Right cardiac atrium (tissue), 5 donors: Measurements from ENCODE around the gene TMX3. TPM values are rescaled to one million over a fixed set of nuclear protein-coding genes. Genes with fewer than 3 reads are reported as not detected.

Experiments used
- ATAC-seq, 2 donors: fragments of 200-7000 bp; cut with Tn5 transposase; one replicate each; pipeline versions ENCODE4 v1.8.0 to v1.9.1; 2020; ENCODE audit warnings: moderate library complexity in 2 of 2, mild to moderate bottlenecking in 1 of 2
- DNase-seq, 3 donors: peaks; one replicate each; pipeline ENCODE4 v3.0.0-alpha.2; 2020
- H3K27ac ChIP-seq: one replicate; pipeline ENCODE4 v1.5.1; 2013; ENCODE audit warnings: mild to moderate bottlenecking, low read length, control low read depth, moderate library complexity
- H3K27me3 ChIP-seq: one replicate; pipeline ENCODE4 v1.6.1; 2013; ENCODE audit not compliant: control insufficient read depth, insufficient read depth
- H3K4me1 ChIP-seq: one replicate; pipeline ENCODE4 v1.6.1; 2013; ENCODE audit warnings: low read length; ENCODE audit not compliant: control insufficient read depth, insufficient read depth
- H3K4me3 ChIP-seq: one replicate; pipeline ENCODE4 v1.5.1; 2013; ENCODE audit warnings: low read length, control low read depth
- H3K9me3 ChIP-seq: one replicate; pipeline ENCODE4 v1.6.1; 2013; ENCODE audit warnings: low read length; ENCODE audit not compliant: control insufficient read depth
- WGBS: extraction: QIAGEN DNeasy Blood & Tissue Kit; methylation state at CpG from one replicate; pipeline ENCODE4 v1.1.7; 2013; 5-methylcytosine and 5-hydroxymethylcytosine counted together
- intact Hi-C, 4 donors: fragments of 100-400 bp; cut with DNase I; formaldehyde crosslinking; loops; one replicate each; pipeline versions ENCODE4 v1.11.0 to v1.14.0; 2022 to 2023
- polyA plus RNA-seq: library from polyadenylated mRNA; stranded (reverse); fragments of 200-250 nt; gene quantifications from one replicate; pipeline ENCODE4 v1.2.3, GENCODE V29; 2013
- total RNA-seq, 4 donors: library from RNA; stranded (reverse); fragmentation: NEBNext Ultra II Directional; extraction: Animal tissue kit (Norgen Biotek cat#: 25700); gene quantifications; one replicate each; pipeline ENCODE4 v1.2.1, GENCODE V29; 2021
- donor health status: healthy with polysubstance abuse.
- donor health status: DM: no; HTN: yes; CAD: no.
- donor health status: DM: no; HTN: no; CAD: no.
- donor health status: DM: no; HTN: yes; CAD: no; lungs with severe emphysema.
- donor health status: DM: yes; HTN: yes; CAD: no.

Gene TMX3
- total and polyA plus RNA-seq, 5 donors, result 16.5 to 40.1 (median 28.0) TPM

DNA sequence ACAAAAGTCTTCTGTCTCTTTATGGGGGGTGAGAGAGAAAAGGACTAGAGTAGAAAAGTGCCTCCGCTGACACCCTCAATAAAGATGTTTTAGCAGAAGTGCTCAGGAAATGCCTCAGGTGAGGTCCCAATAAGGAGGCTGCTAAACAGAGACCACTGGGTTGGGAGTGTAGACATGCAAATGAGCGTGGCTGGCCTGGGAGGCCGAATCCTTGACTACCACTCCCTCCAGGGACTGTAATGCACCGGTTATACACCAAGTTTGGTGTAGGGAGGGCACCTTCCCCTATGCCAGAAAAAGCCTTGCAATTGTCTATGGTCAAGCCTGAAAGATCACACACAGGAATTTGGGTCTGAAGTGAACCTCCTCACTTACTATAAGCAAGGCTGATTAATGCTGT, 1.8 kb downstream of the TMX3 start:
- intact Hi-C loops, result no loop called here
- 78% methylated on average over 4 of the region's 4 CpGs for WGBS
- no peaks in the 10 kb centered on the region for H3K27me3 ChIP-seq
- H3K27ac ChIP-seq, result no peak overlapping the region
- no peak overlapping the region for H3K4me3 ChIP-seq
- no peak for ATAC-seq
- DNase-seq, result no peak
- H3K9me3 ChIP-seq, result no peaks in the 10 kb centered on the region
- peaks cover 4% of the 10 kb centered on the region for H3K4me1 ChIP-seq

DNA sequence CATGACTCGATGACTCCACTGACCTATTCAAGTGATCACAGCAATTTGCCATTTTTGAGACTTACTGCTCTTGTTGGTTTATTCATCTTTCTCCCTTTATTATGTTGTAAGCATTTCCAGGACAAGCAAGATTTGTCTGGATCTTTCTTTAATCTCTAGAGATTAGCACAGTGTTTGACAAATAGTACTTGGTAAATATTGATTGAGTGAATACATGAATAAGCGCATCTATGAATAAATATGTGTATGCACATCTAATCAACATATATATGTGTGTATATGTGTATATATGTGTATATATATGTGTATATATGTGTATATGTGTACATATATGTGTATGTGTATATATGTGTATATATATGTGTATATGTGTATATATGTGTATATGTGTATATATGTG, 7.3 kb downstream of the TMX3 start:
- 95% methylated on average over 2 of the region's 2 CpGs for WGBS
- intact Hi-C loops, result no loop called here
- Histone ChIP-seq H3K9me3 (no peaks in the 10 kb centered on the region), H3K4me1 (peaks cover 4% of the 10 kb centered on the region), H3K27me3 (no peaks in the 10 kb centered on the region), H3K4me3 (no peak overlapping the region), H3K27ac (no peak overlapping the region)
- no peak for DNase-seq
- no peak for ATAC-seq

DNA sequence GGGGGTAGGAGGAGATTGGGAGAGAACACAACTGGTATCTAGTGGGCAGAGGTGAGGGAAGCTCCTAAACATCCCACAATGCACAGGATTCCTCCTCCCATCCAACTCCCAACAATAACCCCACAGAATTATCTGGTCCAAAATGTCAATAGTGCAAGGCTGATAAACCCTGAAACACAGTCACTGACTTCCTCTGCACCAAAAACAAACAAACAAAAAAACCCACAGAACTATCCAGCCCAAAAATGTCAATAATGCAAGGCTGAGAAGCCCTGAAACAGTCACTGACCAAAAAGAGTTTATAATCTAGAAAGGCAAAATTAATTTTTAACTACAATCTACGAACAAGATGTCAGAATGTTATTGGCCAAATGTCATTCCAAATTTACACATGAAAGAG, 9.8 kb downstream of the TMX3 start:
- Histone ChIP-seq H3K9me3 (no peaks in the 10 kb centered on the region), H3K4me3 (no peak overlapping the region), H3K4me1 (no peaks in the 10 kb centered on the region), H3K27ac (no peak overlapping the region), H3K27me3 (no peaks in the 10 kb centered on the region)
- no peak for DNase-seq
- intact Hi-C loops, result no loop called here
- ATAC-seq, result no peak
- WGBS, result 91% methylated on average over 1 of the region's 1 CpG

DNA sequence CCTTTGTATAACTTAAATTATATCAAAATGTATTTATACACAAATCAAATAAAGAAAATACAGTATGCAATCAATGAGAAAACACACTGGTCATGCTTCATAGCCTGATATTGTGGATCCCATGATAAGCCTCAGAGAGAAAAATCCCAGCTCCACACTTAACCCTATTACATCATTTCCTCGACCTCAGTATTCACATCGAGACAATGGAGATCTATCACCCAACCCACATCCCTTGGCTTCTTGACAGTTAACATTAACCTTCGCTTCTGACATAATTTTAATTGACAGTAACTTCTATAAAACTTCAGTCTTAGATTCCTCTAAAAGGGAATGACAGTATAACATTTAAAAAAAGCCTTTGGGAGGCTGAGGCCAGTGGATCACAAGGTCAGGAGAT, 11.6 kb downstream of the TMX3 start:
- intact Hi-C loops, result no loop called here
- no peak overlapping the region for H3K4me3 ChIP-seq
- H3K27me3 ChIP-seq, result no peaks in the 10 kb centered on the region
- DNase-seq, result no peak
- peak in 1 of 2 donors; percentile 51 for ATAC-seq
- no peaks in the 10 kb centered on the region for H3K4me1 ChIP-seq
- no peaks in the 10 kb centered on the region for H3K9me3 ChIP-seq
- no peak overlapping the region for H3K27ac ChIP-seq
- 58% methylated on average over 3 of the region's 3 CpGs for WGBS

DNA sequence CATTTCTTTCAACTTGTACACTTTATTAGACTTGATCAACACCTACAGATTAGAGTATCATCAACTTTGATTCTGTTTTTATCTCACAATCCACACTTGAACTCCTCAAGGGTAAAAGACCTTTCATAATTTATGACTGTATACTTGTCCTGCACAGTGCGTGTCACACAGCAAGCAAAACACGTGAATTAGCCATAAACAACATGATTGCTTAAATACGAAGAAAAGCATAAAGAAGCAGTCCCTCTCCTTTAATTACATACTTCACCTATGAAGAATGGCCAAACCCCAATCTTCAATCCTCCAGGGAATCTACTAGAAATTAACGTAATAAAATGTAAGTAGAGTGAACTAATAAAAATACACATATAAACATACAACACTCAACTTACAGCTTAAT, 13.6 kb downstream of the TMX3 start:
- H3K9me3 ChIP-seq, result no peaks in the 10 kb centered on the region
- no peaks in the 10 kb centered on the region for H3K27me3 ChIP-seq
- H3K4me3 ChIP-seq, result no peak overlapping the region
- no peak for DNase-seq
- intact Hi-C loops, result no loop called here
- no peak overlapping the region for H3K27ac ChIP-seq
- WGBS, result 93% methylated on average over 4 of the region's 4 CpGs
- no peak for ATAC-seq
- H3K4me1 ChIP-seq, result no peaks in the 10 kb centered on the region

DNA sequence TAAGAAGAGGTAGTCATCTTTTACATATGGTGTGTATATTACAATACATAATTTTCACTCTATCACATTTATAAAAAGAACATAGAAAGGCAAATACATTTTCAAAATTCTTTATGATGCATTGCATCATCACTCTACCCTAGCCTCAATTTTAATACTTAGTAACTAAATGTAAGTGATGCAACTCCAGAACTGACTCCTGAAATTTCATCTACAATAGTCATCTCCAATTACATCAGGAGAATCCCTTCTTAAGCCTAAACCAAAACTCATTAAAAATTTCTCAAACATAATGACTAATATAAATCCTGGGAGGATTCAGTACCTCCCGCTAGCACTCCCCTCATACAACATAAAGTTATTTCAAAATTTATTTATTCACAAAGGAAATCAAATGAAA, 15.9 kb downstream of the TMX3 start:
- Histone ChIP-seq H3K4me3 (no peak overlapping the region), H3K4me1 (no peaks in the 10 kb centered on the region), H3K27ac (no peak overlapping the region), H3K27me3 (no peaks in the 10 kb centered on the region), H3K9me3 (no peaks in the 10 kb centered on the region)
- intact Hi-C loops, result no loop called here
- DNase-seq (no peak), ATAC-seq (no peak)
- whole genome bisulfite sequencing, result 98% methylated on average over 1 of the region's 1 CpG

DNA sequence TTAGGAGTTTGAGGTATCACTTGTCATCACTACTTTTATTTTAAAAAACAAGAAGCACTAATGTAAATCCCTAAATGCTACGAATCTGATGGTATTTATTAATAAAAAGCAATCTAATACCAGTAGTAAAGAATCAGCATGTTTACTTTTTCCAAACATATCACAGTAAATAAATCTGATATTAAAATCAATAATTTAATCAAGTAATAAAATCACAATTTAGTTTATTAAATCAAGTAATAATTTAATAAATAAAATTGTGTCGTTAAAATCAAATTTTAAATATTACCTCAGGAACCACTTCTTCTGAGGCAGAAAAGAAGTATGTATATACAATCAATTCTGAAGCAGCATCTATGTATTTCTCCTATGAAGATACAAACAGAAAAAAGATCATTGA, 18.0 kb downstream of the TMX3 start:
- Histone ChIP-seq H3K27ac (no peak overlapping the region), H3K4me3 (no peak overlapping the region), H3K4me1 (no peaks in the 10 kb centered on the region), H3K27me3 (no peaks in the 10 kb centered on the region), H3K9me3 (no peaks in the 10 kb centered on the region)
- intact Hi-C loops, result no loop called here
- ATAC-seq (no peak), DNase-seq (no peak)
- 95% methylated on average over 2 of the region's 2 CpGs for WGBS

DNA sequence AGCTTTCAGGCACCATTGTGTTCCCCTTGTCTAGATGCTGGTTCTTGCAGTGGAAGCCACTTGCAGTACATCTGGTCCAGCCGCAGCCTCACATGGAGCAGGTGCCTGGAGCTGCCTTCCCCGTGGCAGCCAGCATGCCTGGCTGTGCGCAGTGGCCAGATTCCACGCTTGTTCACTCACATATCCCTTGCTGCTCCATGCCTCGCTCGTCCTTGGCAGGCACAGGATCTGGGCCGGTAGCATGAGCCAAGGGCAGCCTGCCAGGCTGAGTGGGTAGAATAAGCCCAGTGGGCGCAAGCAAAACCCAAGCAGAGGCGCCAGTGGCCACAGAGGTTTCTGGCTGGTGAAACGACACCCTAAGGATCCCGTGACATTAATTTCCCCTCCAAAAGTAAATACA, 20.6 kb downstream of the TMX3 start:
- DNase-seq (peak in 2 of 3 donors; percentile 41 to 65), ATAC-seq (no peak)
- intact Hi-C loops, result no loop called here
- no peaks in the 10 kb centered on the region for H3K4me1 ChIP-seq
- no peak overlapping the region for H3K4me3 ChIP-seq
- no peaks in the 10 kb centered on the region for H3K27me3 ChIP-seq
- 85% methylated on average over 11 of the region's 11 CpGs for WGBS
- no peak overlapping the region for H3K27ac ChIP-seq
- no peaks in the 10 kb centered on the region for H3K9me3 ChIP-seq

DNA sequence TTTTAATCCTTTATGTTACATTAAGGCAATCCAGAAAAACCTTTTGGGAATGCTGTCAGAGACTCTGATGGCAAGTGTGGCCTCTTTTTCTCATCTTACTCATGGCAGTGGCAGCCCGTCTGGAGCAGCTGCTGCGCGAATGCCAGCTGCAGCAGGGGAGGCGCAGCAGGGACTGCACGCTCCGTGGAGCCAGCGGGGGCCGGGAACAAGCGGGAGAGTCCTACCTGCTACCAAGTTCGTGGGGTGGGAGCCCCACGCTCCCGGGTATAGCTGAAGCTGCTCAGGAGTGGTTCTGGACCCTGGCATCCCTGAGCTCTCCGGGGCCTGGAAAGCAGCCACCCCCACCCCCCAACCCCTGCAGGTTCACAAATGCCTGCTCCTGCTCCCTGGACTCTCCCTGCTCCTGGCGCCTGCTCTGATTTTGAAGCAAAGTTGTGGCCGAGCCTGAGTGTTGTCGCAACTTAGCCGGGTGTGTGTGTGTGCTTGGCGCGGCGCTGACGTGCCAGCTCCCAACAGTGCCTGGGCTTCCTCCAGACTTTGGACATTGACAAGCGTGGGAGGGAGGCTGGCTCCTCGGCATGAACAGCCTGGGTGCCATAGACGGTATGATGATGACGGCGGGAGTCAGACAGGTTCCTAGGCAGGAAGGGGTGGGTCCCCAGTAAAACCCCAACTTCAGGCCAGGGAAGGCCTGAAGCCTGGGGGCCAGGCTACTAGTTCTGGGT, 21.7 kb downstream of the TMX3 start:
- Histone ChIP-seq H3K4me1 (no peaks in the 10 kb centered on the region), H3K27me3 (no peaks in the 10 kb centered on the region), H3K9me3 (no peaks in the 10 kb centered on the region), H3K27ac (no peak overlapping the region), H3K4me3 (no peak overlapping the region)
- 97% methylated on average over 26 of the region's 26 CpGs for WGBS
- intact Hi-C loops, result no loop called here
- DNase-seq, result peak in 2 of 3 donors; percentile 28 to 50
- peak; percentile 16 to 33 for ATAC-seq

DNA sequence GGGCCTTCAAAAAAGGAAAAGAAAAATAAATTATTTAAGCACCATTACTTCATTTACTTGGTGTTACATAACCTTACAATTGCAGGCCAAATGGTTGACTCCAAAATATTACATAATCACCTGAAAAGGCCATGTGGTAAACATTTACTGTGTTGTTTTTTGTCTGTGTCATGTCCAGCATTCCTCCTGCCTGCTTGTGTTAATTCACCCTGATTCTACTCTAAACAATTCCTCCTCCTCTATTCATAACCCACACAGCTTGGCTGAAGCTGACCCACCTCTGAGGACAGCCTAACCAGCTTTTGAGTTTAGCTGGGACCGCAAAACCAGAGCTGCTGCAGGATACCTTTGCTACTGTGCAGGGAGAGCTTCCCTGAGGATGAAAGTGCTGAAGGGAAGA, 35.4 kb downstream of the TMX3 start:
- intact Hi-C loops, result no loop called here
- DNase-seq, result no peak

DNA sequence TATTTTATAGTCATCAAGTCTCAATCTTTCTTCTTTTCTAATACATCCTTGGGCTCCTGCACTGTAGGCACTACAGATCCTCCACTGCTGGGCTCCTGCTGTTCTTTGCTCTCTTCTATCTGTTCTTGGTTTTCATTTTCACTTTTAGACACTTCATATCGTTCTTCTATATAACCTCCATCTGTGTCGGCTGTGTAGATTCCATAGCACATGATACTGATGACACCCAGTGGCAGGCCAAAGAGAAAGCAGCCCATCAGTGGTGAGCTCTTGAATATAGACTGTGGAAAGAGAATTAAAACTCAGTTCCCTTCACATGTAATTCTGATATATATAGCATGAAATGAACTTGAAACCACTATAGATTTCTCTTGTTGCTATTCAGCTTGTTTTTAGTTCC, 38.0 kb downstream of the TMX3 start:
- intact Hi-C loops, result no loop called here
- DNase-seq (no peak), ATAC-seq (peak in 1 of 2 donors; percentile 51)
- Histone ChIP-seq H3K4me1 (no peaks in the 10 kb centered on the region), H3K4me3 (no peak overlapping the region), H3K9me3 (no peaks in the 10 kb centered on the region), H3K27ac (no peak overlapping the region), H3K27me3 (no peaks in the 10 kb centered on the region)
- WGBS, result 32% methylated on average over 2 of the region's 2 CpGs

More for the DNA sequence above, 35.4 kb downstream of the TMX3 start:
- no peaks in the 10 kb centered on the region for H3K27me3 ChIP-seq
- ATAC-seq, result no peak
- no peaks in the 10 kb centered on the region for H3K4me1 ChIP-seq
- 96% methylated on average over 1 of the region's 1 CpG for WGBS
- no peak overlapping the region for H3K4me3 ChIP-seq
- no peaks in the 10 kb centered on the region for H3K9me3 ChIP-seq
- no peak overlapping the region for H3K27ac ChIP-seq

DNA sequence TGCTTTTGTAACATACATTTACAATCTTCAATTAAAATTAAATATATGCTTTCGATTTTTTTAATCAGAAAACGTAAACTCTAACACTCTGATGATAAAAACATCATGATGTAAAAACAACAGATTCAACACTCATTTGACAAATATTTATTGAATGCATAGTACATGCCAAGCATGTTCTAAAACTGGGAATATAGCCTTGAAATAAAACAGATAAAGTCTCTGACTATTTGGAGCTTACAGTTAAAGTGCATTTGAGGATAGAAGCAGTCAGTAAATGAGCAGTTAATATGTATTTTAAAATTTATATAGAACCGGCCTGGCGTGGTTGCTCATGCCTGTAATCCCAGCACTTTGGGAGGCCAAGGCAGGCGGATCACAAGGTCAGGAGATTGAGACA, 47.8 kb downstream of the TMX3 start:
- Histone ChIP-seq H3K9me3 (no peaks in the 10 kb centered on the region), H3K4me3 (no peak overlapping the region), H3K27me3 (no peaks in the 10 kb centered on the region), H3K4me1 (no peaks in the 10 kb centered on the region), H3K27ac (no peak overlapping the region)
- 66% methylated on average over 5 of the region's 5 CpGs for WGBS
- no peak for DNase-seq
- no peak for ATAC-seq
- intact Hi-C loops, result no loop called here
